HG03354 (cell line): ENCODE data around the gene C1QL3.
A peak's percentile ranks its signal among the peaks of the same experiment; 100 is the strongest.

Source experiments
- ATAC-seq: cut with Tn5 transposase; IDR thresholded peaks from one replicate; pipeline ENCODE4 v1.9.1; 2021; ENCODE audit warnings: mild to moderate bottlenecking; ENCODE audit not compliant: unreplicated experiment, poor library complexity, severe bottlenecking

The C1QL3 gene

GRCh38 chr10:16521311-16522016 lies at the start of gene C1QL3:
C1QL3 (minus strand) TSS chr10:16521879; CDS start chr10:16521065, 814 bp downstream.
- peak; percentile 51 for ATAC-seq

GRCh38 chr10:16570731-16571130 lies 49.1 kb upstream of the C1QL3 start:
- peak; percentile 97 for ATAC-seq

- no peak for ATAC-seq
These were observed 44.6 kb upstream of the C1QL3 start for GRCh38 chr10:16566202-16566805.

GRCh38 chr10:16565604-16566003 lies 43.9 kb upstream of the C1QL3 start:
- no peak for ATAC-seq

- ATAC-seq: no peak
These were observed 41.2 kb upstream of the C1QL3 start for GRCh38 chr10:16562891-16563290.

- ATAC-seq: no peak
These were observed 37.6 kb upstream of the C1QL3 start for GRCh38 chr10:16559236-16559773.

- ATAC-seq: no peak
These were observed 26.3 kb upstream of the C1QL3 start for GRCh38 chr10:16547973-16548372.

- peak; percentile 78 for ATAC-seq
These were observed 23.5 kb upstream of the C1QL3 start for GRCh38 chr10:16545116-16545736.

GRCh38 chr10:16544591-16544990 lies 22.9 kb upstream of the C1QL3 start:
- no peak for ATAC-seq

GRCh38 chr10:16544099-16544498 lies 22.4 kb upstream of the C1QL3 start:
- ATAC-seq: no peak

- ATAC-seq: no peak
These were observed 14.5 kb upstream of the C1QL3 start for GRCh38 chr10:16536155-16536554.

GRCh38 chr10:16529853-16530252 lies 8.2 kb upstream of the C1QL3 start:
- no peak for ATAC-seq

- ATAC-seq: no peak
These were observed 5.8 kb upstream of the C1QL3 start for GRCh38 chr10:16527452-16527851.

- ATAC-seq: peak; percentile 66
These were observed 779 bp downstream of the C1QL3 start for GRCh38 chr10:16520900-16521299.

GRCh38 chr10:16519908-16520861 lies 1.5 kb downstream of the C1QL3 start:
- ATAC-seq: peak; percentile 40

GRCh38 chr10:16519250-16519907 lies 2.3 kb downstream of the C1QL3 start:
- no peak for ATAC-seq

- no peak for ATAC-seq
These were observed 2.9 kb downstream of the C1QL3 start for GRCh38 chr10:16518822-16519221.

GRCh38 chr10:16510843-16511242 lies 10.8 kb downstream of the C1QL3 start:
- ATAC-seq: no peak

- no peak for ATAC-seq
These were observed 11.7 kb downstream of the C1QL3 start for GRCh38 chr10:16509996-16510395.
